Left ventricle myocardium inferior (tissue), 1 donor: Measurements from ENCODE around the gene ADH1C. TPM values are rescaled to one million over a fixed set of nuclear protein-coding genes. Genes with fewer than 3 reads are reported as not detected.

Experiments
- DNase-seq: peaks from one replicate; pipeline ENCODE4 v3.0.0-alpha.2; 2020
- H3K27ac ChIP-seq: fragments of 200-600 bp; replicated peaks from 2 replicates; pipeline ENCODE4 v1.8.0; 2021
- H3K27me3 ChIP-seq: fragments of 200-600 bp; 2 replicates; pipeline ENCODE4 v1.8.0; 2021; ENCODE audit warnings: low read depth
- H3K36me3 ChIP-seq: fragments of 200-600 bp; 2 replicates; pipeline ENCODE4 v1.8.0; 2021
- H3K4me1 ChIP-seq: fragments of 200-600 bp; 2 replicates; pipeline ENCODE4 v1.8.0; 2021
- H3K4me3 ChIP-seq: fragments of 200-600 bp; 2 replicates; pipeline ENCODE4 v1.8.0; 2021; ENCODE audit warnings: mild to moderate bottlenecking, moderate library complexity
- H3K9me3 ChIP-seq: fragments of 200-600 bp; replicated peaks from 2 replicates; pipeline ENCODE4 v1.8.0; 2021
- CTCF ChIP-seq: fragments of 200-600 bp; IDR thresholded peaks from 2 replicates; pipeline ENCODE4 v1.8.0; 2021; ENCODE audit warnings: antibody characterized with exemption, mild to moderate bottlenecking, borderline replicate concordance
- intact Hi-C: fragments of 100-400 bp; cut with micrococcal nuclease; formaldehyde crosslinking; loops from one replicate; pipeline ENCODE4 v1.11.0; 2022
- total RNA-seq: library from RNA; stranded (reverse); fragmentation: NEBNext Ultra II Directional; extraction: Animal tissue kit (Norgen Biotek cat#: 25700); gene quantifications from one replicate; pipeline ENCODE4 v1.2.1, GENCODE V29; 2021
- donor health status: DM: no; HTN: yes; CAD: no; lungs with severe emphysema.

The ADH1C gene
- total RNA-seq, 1 donor from 2014 or later = 2.6 TPM

GRCh38 chr4:99366491-99366890, 13.9 kb upstream of the ADH1C start:
- no peak for TF ChIP-seq CTCF
- intact Hi-C loops = no loop called here
- Histone ChIP-seq H3K27me3 (no peaks in the 10 kb centered on the region), H3K27ac (no peak overlapping the region), H3K4me1 (no peaks in the 10 kb centered on the region), H3K36me3 (no peaks in the 10 kb centered on the region), H3K9me3 (peaks cover 9% of the 10 kb centered on the region), H3K4me3 (no peak overlapping the region)
- no peak for DNase-seq

GRCh38 chr4:99362768-99363167, 10.2 kb upstream of the ADH1C start:
- peaks cover 17% of the 10 kb centered on the region for H3K9me3 ChIP-seq
- peak overlapping the region; percentile 64 for H3K27ac ChIP-seq
- H3K36me3 ChIP-seq = no peaks in the 10 kb centered on the region
- no peak for TF ChIP-seq CTCF
- no peaks in the 10 kb centered on the region for H3K27me3 ChIP-seq
- no peak overlapping the region for H3K4me3 ChIP-seq
- DNase-seq = no peak
- intact Hi-C loops = no loop called here
- no peaks in the 10 kb centered on the region for H3K4me1 ChIP-seq

- H3K4me3 ChIP-seq = no peak overlapping the region
- no peak for TF ChIP-seq CTCF
- no peaks in the 10 kb centered on the region for H3K27me3 ChIP-seq
- peaks cover 17% of the 10 kb centered on the region for H3K9me3 ChIP-seq
- intact Hi-C loops = no loop called here
- H3K4me1 ChIP-seq = no peaks in the 10 kb centered on the region
- H3K27ac ChIP-seq = peak overlapping the region; percentile 64
- no peak for DNase-seq
- no peaks in the 10 kb centered on the region for H3K36me3 ChIP-seq
Measured at GRCh38 chr4:99361899-99362275, 9.3 kb upstream of the ADH1C start.

- no peaks in the 10 kb centered on the region for H3K27me3 ChIP-seq
- intact Hi-C loops = no loop called here
- no peak overlapping the region for H3K4me3 ChIP-seq
- peaks cover 17% of the 10 kb centered on the region for H3K9me3 ChIP-seq
- peak overlapping the region; percentile 64 for H3K27ac ChIP-seq
- H3K36me3 ChIP-seq = no peaks in the 10 kb centered on the region
- no peaks in the 10 kb centered on the region for H3K4me1 ChIP-seq
- no peak for TF ChIP-seq CTCF
- DNase-seq = no peak
Measured at GRCh38 chr4:99361268-99361898, 8.8 kb upstream of the ADH1C start.

GRCh38 chr4:99359480-99360204, 7.1 kb upstream of the ADH1C start:
- Histone ChIP-seq H3K27ac (no peak overlapping the region), H3K36me3 (no peaks in the 10 kb centered on the region), H3K4me3 (no peak overlapping the region), H3K27me3 (no peaks in the 10 kb centered on the region), H3K4me1 (no peaks in the 10 kb centered on the region), H3K9me3 (peaks cover 9% of the 10 kb centered on the region)
- no peak for TF ChIP-seq CTCF
- intact Hi-C loops = no loop called here
- DNase-seq = no peak
